Raji (cell line): Measurements from ENCODE around the gene SLC17A5.

Experiments
- POLR2A ChIP-seq: IDR thresholded peaks from 2 replicates; pipeline ENCODE4 v1.6.1; 2011; ENCODE audit warnings: low read depth, low read length, control low read depth; ENCODE audit not compliant: insufficient read depth

SLC17A5 gene

GRCh38 chr6:73604020-73604419, 49.8 kb downstream of the SLC17A5 start:
- TF ChIP-seq POLR2A = no peak

DNA sequence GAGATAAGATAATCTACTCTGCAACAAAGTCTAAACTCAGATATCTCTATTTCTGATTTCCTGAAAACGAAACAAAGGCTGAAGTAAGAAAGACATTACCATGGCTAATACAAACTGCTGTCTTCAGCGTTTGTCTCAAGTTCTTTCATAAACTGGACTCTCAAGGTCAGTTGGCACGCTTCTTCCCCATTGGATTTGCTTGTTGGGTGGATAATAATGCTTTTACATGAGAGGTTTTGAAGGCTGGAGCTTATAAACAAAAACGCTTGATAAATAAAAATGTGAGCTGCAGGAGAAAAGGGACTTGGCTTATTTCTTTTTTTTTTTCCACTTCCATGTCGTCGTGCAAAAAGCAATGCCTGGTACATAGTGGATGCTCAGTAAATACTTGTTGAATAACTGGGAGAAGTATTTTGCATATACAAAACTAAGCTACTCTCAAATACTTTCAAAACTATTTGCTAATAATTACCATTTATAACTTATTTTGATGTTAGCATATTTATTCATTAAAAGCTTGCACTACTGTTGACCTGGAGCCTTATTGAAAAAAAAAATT, 67.3 kb downstream of the SLC17A5 start:
- no peak for TF ChIP-seq POLR2A

- TF ChIP-seq POLR2A = peak; percentile 78
Observed at GRCh38 chr6:73585566-73586415, 68.0 kb downstream of the SLC17A5 start.

GRCh38 chr6:73581293-73581692, 72.5 kb downstream of the SLC17A5 start:
- no peak for TF ChIP-seq POLR2A

DNA sequence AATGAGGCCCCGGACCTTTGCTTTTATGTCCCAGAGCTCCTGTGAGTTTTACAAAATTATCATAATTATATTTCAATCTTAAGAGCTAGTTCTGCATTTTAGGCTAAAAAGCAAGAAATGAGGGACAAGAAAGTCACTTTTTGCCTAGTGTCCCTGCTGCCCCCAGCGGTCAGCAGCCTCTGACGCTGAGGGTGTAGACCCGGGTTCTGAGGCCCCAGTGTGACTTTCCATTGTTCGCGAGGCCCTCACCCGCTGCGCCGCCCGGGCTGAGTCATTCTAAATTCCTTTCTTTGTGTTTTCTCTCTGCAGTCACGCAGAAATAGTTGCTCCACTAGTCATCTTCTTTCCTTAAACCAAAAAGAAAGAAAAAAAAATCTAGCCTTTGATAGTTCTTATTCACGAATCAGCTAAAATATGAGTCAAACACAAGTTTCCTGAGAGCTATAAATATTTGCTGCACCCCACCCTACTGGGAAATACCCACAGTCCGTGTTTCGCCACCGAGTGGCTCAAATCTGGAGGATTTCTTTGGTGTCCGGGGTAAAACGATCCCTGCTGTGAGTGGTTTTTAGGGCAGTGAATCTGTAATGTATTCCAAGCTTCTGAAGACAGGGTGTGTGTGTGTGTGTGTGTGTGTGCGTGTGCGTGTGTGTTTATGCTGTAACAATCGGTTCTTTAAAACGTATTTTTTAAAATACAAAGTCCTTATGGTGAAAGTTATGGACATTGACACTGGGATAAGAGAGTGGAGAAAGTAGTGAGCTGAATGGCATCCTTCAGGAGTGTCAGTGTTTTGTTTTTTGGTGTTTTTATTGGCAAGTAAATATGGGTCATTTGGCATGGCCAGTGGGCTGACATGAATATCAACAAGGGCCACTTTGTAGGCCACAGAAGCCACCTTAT, 73.3 kb downstream of the SLC17A5 start:
- no peak for TF ChIP-seq POLR2A

GRCh38 chr6:73579851-73580246, 73.9 kb downstream of the SLC17A5 start:
- TF ChIP-seq POLR2A = no peak

DNA sequence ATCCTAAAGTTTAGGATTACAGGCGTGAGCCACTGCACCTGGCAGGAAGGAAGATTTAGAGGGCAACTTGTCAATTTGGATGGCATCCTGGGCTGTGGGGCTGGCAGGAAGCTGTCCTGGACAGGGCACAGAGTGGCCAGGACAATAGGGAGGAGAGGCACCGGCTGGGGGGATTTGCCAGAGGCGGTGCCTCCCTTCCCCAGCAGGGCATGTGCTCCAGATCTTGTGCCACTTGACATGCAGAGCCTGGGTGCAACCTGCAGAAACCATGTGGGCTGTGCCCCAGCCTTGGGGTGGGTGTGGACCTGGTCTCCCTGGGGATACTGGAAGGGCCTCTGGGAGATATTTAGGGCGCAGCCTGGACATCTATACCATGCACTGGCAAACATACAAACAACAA, 74.4 kb downstream of the SLC17A5 start:
- no peak for TF ChIP-seq POLR2A

- TF ChIP-seq POLR2A = no peak
Observed at GRCh38 chr6:73577676-73578075, 76.1 kb downstream of the SLC17A5 start.

DNA sequence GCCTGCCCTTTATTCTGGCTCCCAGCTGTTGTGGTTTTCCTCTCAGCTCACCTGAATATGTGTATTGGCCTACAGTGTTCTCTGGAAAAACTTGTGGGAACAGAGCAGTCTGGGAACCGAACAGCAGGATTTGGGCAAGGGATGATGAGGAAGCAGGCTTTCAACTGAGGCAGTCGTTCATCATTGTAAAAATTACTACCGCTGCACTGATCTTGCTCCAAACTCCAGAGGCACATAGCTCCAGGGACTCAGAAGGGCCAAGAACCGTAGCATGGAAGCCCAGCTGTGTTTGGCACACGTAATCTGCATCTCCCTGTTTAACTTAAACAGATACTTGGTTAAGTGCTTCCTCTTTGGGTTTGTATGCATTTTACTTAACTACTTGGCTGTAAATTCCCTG, 84.7 kb downstream of the SLC17A5 start:
- TF ChIP-seq POLR2A = no peak

DNA sequence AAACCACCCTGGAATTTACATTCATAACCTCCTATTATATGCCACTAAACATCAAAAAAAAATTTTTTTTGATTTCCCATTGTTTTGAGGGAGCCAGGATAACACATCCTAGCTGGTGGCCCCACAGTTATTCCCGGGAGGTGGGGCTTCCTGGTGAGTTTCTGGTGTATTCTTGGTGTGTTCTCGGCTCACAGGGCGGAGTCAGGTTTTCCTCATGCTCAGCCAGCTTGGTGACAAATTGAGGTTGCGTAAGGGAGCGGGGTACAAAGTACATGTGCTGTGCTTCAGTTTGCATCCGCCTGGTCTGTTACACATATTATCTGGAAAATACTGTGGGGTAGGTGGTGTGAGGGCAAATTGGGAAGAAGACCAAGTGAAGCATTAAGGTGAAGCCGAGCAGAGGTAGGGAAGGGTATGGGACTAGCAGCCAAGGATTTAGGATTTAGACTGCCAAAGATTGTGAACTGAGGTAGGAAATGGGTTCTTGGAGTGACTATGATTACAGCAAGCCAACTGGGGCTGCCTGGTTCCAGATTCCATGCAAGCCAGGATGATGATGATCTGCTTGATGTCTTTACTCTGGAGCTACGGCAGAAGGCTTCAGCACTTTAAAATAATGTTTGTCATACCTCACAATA, 86.7 kb downstream of the SLC17A5 start:
- TF ChIP-seq POLR2A = no peak

DNA sequence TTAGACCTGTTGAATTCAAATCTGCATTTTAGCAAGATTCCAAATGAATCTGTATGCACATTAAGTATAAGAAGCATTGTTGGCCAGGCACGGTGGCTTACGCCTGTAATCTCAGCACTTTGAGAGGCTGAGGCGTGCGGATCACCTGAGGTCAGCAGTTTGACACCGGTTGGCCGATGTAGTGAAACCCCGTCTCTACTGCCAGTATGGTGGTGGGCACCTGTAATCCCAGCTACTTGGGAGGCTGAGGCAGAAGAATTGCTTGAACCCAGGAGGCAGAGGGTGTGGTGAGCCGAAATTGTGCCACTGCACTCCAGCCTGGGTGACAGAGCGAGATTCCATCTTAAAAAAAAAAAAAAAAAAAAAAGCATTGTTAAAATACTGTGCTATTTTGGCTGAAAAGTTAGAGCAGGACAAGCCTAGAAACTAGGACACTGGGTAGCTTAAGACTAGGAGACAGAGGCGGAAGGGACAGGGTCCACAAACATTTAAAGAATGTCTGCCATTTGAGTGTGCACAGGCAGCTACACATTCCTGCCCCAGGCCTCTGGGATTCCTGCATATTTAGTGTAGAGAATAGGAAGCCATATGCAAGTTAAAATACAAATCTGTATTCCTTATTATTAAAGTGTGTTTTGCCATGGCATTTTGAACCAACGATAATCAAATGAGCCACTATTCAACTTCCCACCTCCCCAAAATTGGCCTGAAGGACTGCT, 87.9 kb downstream of the SLC17A5 start:
- TF ChIP-seq POLR2A = no peak

DNA sequence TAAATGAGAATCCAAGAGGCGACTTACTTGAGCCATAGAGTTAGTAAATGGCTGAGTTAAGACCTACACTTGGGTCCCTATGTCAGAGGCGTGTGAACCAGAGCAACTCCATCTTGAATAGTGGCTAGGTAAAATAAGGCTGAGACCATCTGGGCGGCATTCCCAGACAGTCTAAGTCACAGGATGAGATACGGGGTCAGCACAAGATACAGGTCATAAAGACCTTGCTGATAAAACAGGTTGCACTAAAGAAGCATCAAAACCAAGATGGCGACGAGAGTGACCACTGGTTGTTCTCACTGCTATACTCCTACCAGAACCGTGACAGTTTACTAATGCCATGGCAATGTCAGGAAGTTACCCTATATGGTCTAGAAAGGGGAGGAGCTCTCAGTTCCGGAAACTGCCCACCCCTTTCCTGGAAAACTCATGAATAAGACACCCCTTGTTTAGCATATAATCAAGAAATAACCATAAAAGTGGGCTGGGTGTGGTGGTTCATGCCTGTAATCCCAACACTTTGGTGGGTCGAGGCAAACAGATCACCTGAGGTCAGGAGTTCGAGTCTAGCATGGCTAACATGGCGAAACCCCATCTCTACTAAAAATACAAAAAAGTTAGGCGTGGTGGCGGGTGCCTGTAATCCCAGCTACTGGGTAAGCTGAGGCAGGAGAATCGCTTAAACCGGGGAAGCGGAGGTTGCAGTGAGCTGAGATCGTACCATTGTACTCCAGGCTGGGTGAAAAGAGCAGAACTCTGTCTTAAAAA, 89.0 kb downstream of the SLC17A5 start:
- no peak for TF ChIP-seq POLR2A

- TF ChIP-seq POLR2A = no peak
Observed at GRCh38 chr6:73562558-73562957, 91.2 kb downstream of the SLC17A5 start.
